22Rv1 (cell line): ENCODE data around the gene KLHL7.
"Not testable (repeated sequence)": the region's sequence is repeated elsewhere in the genome, so short reads cannot be mapped to it uniquely, and the experiment has no call there.

Experiments
- H3K27ac ChIP-seq: fragments of 450-650 bp; 2 replicates; pipeline ENCODE4 v1.5.1; 2017
- ZFX ChIP-seq: fragments of 450-650 bp; IDR thresholded peaks from 2 replicates; pipeline ENCODE4 v1.6.1; 2017; ENCODE audit warnings: antibody characterized with exemption, borderline replicate concordance
- TF ChIP-seq, protein P1 (sequence below): fragments of 450-650 bp; IDR thresholded peaks from 2 replicates; pipeline ENCODE4 v1.5.1; 2017; ENCODE audit warnings: mild to moderate bottlenecking

Gene KLHL7

DNA sequence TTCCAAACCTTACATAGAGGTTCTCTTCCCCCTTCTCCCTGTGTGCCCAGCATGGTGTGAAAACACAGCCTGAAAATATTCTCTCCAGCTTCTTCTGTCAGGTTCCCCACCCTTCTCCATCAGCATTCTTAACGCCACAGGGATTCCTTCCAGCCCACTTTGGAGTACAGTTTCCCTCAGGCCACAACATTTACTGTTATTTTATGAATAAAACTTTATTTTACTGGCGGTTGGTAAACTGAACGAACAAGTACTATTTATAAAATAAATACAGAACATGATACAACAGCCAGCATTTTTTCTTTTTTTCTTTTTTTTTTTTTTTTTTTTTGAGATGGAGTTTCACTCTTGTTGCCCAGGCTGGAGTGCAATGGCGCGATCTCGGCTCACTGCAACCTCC lies 109.4 kb downstream of the KLHL7 start:
- H3K27ac ChIP-seq: no peak overlapping the region
- no peak for TF ChIP-seq ZFX
- TF ChIP-seq, protein P1, sequence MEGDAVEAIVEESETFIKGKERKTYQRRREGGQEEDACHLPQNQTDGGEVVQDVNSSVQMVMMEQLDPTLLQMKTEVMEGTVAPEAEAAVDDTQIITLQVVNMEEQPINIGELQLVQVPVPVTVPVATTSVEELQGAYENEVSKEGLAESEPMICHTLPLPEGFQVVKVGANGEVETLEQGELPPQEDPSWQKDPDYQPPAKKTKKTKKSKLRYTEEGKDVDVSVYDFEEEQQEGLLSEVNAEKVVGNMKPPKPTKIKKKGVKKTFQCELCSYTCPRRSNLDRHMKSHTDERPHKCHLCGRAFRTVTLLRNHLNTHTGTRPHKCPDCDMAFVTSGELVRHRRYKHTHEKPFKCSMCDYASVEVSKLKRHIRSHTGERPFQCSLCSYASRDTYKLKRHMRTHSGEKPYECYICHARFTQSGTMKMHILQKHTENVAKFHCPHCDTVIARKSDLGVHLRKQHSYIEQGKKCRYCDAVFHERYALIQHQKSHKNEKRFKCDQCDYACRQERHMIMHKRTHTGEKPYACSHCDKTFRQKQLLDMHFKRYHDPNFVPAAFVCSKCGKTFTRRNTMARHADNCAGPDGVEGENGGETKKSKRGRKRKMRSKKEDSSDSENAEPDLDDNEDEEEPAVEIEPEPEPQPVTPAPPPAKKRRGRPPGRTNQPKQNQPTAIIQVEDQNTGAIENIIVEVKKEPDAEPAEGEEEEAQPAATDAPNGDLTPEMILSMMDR: no peak

DNA sequence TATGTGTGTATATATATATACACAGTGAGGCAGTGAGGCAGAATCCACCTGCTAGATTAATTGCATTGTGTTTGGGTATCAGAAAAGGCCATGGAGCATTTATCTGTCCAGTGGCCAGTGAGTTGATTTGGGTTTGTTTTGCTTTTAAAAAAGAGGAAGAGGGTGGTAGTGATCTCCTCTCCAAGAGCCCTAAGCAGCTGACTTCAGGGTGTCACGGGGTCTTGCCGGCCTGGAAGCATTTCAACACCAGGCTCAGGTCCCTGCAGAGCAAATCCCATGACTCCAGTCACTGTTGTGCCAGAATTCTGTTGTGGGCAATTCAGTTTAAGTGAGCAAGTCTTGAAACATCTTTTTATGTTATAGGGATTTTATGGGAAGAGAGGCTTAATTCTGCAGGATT lies 110.4 kb downstream of the KLHL7 start:
- H3K27ac ChIP-seq: no peak overlapping the region
- TF ChIP-seq, protein P1: no peak
- TF ChIP-seq ZFX: no peak

DNA sequence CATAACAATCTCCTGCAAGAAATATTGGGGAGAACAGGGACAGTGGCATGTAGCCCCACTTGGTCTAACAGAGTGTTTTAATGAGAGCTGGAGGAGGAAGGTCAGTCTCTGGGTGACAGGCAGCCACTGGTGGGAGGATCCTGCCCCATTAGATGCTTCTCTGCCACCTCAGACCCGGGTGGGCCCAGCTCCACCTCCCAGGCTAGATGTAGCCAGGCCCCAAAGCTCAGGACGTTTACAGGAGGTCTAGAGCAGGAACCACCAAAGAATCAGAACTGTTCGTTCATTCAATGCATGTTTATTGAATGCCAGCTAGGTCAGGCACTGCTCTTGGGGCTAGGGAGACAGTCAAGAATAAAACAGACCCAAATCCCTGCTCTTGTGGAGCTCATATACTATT lies 112.6 kb downstream of the KLHL7 start:
- TF ChIP-seq, protein P1: no peak
- TF ChIP-seq ZFX: no peak
- H3K27ac ChIP-seq: no peak overlapping the region

DNA sequence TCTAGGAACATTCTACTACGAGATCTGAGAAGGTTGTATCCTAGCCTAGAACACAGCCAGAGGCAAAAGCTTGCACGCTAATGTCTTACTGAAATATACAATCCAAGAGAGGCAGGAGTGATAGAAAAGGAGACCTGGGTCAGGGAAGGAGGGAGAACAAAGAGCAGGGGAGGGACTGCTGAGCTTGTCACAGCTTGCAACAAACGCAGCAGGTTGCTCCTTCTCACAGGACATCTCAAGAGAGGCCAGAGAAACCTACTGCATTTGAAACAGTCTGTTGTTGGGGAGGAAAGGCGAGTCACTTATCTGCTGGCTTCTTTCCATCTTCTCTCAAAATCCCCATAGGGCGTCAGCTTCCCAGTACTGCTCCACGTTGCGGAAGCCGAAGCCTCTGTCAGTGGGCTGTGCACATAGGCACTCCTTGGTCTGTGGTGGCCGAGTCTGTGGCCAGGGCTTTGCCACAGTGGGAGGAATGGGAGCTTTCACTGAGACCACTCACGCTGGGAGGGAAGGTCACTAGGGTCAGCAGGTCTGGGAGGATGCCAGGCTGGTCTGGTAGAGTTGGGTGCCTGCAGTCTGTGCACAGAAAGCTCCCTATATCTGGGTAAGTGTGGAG lies 115.2 kb downstream of the KLHL7 start:
- H3K27ac ChIP-seq: no peak overlapping the region
- TF ChIP-seq ZFX: no peak
- TF ChIP-seq, protein P1: no peak

DNA sequence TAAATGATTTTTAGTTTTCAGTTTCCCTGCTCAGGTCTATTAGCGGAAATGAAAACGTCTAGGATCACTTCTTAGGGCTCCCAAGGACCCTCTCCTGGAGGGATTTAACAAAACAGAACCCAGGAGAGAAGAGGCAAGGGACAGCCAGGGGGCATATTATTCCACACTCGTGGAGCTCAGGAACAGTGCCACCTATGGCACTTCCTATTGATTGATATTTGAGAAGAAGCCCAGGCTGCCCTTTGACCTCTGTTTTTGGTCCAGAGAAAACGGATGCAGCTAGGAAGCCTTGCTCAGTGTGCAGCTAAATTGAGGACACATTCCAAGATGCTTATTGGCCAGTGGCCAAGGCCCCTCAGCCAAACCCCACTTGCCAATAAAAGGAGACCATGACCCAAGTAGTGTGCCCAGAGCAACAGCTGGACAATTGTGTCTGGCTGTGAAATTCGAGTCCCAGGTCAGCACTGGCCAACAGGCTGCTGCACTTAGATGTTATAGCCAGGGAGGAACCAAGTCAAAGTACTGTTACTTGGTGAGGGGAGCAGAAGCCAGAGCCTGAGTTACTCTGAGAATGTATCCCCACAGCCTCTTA lies 117.0 kb downstream of the KLHL7 start:
- no peak overlapping the region for H3K27ac ChIP-seq
- no peak for TF ChIP-seq ZFX
- TF ChIP-seq, protein P1: peak; percentile 28

DNA sequence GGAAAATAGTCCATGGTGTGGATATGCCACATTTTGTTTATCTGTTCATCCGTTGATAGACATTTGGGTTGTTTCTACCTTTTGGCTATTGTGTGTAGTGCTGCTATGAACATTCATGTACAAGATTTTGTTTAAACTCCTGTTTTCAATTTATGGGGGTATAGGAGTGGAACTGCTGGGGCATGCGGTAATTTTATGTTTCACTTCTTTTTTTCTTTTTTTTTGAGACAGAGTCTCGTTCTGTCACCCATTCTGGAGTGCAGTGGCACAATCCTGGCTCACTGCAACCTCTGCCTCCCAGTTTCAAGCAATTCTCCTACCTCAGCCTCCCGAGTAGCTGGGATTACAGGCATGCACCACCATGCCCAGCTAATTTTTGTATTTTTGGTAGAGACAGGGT lies 118.8 kb downstream of the KLHL7 start:
- not testable (repeated sequence) for H3K27ac ChIP-seq

DNA sequence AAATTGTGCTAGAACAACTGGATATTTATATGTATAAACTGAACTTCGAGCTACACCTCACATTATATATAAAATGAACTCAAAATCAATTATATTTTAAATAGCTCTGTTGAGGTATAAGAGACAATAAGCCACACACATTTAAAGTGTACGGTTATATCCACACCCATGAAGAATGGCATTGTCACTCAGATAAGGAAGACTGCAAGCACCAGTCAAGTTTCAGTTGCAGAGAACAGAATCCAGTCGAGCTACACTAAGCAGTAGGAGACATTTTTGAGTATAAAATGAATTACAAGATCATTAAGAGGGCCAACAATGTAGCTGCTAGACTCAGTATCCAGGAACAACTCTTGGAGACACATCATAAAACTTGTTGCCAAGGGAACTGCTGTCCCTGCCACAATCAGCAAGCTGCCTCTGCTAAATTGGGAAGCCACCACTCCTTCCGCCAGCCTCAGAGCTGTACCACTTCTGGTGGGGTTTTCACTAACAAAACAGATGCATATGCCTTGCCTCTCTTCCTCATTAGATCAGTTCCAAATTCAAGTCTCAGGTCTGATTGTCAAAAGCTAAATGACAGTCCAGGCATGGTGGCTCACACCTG lies 121.4 kb downstream of the KLHL7 start:
- no peak overlapping the region for H3K27ac ChIP-seq
- TF ChIP-seq, protein P1: no peak
- TF ChIP-seq ZFX: no peak
